T-helper 22 cell (primary cell): ENCODE results near the gene MORN1.

Source experiments
- DNase-seq: peaks from one replicate; pipeline ENCODE4 v3.0.0-alpha.2; 2020; ENCODE audit warnings: low read depth

Gene MORN1

DNA sequence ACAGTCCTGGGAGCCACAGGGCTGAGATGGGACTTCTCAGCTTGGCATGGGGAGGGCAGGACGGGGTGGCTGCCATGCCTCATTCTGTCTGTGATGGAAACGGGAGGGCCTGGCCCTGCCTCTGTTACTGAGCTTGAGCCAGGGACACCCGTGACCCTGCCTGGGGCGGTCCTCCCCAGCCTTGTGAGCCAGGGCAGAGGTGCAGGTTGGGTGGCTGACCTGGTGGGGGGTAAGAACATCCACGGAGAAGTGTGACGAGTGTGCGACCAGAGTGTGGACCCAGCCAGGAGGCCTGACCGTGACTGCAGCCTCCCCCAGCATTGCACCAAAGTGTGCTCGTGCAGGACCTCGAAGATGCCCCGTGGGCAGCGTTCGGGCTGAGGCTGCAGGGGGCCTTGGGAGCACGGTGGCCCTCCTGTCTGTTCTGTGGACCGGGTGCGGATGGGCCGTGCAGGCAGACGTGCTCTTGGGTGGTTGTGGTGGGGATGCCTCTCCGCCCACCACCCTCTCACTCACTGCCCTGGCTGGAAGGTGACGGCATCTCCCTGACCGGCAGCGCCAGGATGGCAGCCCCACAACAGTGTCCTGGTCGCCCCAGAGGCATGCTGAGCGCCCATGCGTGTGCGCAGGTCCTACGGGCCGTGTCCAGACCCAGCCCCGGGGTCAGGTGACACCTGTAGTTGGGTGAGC lies 117.8 kb downstream of the MORN1 start:
- DNase-seq = no peak

DNA sequence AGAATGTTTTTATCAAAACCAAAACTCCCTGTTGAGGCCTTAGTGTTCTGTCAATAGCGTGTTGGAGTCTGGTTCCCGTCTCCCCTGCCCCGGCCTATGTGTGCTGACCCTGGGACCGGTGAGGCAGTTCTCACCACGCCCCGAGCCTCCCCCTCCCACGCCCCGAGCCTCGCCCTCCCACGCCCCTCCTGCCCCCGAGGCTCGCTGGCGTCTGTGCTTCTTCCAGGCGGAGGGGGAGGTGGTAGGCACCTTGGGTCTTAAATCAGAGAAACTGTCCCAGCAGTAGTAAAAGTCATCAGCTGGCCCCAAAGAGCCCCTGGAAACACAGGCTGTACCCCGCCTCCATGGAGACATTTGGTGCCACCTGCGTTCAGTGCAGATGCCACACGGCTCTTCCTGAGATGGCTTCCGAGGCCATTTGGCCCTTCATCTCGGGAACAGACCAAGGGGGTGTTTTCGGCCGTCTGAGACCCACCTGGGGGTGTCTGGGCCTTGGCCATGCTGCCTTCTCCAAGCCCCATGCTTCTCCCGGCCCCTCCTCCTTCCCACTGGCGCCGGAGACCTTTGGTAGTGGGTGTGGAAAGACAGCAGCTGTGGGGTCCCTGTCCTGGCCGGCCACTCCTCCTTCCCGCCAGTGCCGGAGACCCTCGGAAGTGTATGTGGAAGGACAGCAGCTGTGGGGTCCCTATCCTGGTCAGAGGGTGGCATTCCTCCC lies 118.5 kb downstream of the MORN1 start:
- no peak for DNase-seq

DNA sequence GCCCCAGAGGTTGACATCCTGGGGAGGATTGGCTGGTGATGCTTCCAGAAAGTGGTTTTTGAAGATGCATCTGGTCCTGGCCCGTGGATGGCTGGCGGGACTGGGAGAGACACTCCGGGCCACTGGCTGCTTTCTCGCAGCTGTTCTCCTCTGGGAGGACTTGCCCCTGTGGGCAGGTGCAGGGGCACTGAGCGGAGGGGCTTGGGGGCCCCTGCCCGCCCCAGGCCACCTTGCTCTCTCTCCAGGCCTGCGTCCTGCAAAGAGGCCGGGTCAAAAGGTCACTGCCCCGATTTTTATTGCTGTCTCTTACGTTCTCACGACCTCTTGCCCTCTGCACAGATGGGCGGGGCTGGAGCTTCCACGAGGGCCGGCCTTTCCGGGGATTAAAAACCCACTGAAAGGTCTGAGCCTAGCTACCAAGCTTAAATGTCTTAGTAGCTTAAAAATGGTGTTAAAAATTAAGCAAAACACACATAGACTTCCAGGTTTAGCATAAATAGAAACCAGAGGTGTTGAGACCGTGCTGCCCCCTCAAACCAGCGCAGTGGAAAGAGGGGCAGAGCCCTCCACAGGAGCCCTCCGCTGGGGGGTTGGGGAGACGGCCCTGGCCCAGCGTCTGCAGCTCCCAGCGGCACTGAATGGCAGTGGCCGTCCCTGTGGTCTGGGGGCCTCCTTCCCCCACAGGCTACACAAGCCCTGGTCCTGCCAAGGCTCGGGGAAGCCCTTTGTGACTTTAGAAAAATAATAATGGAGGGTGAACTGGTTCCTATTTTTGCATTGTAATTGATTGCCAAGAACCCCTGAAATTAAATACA lies 119.3 kb downstream of the MORN1 start:
- no peak for DNase-seq
